ENCODE measurements around the gene CTNNAL1.
A peak's percentile ranks its signal among the peaks of the same experiment; 100 is the strongest.
"Not testable (repeated sequence)": the region's sequence is repeated elsewhere in the genome, so short reads cannot be mapped to it uniquely, and the experiment has no call there.

CTNNAL1 gene

DNA sequence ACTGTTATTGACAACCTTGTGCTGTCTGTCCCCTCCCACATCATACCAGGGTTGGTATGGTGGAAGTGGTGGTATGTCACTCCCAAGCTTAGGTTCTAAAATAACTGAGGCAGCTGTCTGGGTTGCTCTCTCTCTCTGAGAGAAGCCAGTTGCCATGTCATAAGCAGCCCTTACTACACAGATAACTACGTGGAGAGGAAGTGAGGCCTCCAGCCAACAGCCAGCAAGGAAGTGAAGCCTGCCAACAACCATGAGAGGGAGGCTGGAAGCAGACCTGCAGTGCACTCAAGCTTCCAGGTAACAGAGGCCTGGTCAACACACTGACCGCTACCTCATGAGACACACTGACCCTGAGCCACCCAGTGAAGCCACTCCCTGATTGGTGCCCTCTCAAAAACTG is 18.6 kb downstream of the CTNNAL1 start:
- DNase-seq (ENCODE audit: low read depth in 2 of 2), result no peak

DNA sequence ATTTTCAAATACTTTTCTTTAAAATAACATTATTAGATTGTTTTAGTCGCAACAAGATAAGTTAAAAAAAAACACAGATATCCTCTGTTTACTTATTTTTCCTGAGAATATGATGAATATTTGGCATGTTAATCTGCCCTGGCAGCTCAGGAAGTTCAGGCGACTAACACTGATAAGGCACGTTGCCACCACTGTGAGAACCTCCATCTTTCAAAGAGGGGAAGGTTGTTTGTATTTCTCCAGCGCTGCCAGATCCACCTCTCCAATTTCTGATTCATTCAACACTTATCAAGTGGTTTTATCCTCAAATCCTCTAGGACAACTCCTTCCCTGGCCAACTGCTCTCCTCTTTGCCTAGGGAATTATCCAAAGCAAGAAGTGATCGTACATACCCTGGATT is 21.8 kb downstream of the CTNNAL1 start:
- DNase-seq (ENCODE audit: low read depth in 2 of 2), result no peak

DNA sequence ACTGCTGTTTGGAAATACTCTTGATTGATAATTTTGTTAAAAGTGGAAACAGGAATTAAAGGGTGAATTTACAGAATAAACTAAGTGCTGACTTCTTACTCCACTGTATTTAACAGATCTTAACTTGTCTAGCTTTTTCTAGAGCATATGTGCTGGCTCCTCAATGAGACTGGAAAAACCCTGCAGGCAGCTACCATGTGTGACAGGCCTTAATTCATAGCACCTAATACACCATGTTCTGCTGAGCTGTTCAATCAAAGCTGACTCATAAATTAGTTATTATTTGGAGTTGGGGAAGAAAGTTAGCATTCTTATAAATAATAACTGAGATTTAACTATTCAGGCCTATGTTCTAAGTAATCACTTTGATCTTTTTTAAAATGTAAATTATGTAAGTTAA is 29.4 kb downstream of the CTNNAL1 start:
- DNase-seq (ENCODE audit: low read depth in 2 of 2), result no peak

DNA sequence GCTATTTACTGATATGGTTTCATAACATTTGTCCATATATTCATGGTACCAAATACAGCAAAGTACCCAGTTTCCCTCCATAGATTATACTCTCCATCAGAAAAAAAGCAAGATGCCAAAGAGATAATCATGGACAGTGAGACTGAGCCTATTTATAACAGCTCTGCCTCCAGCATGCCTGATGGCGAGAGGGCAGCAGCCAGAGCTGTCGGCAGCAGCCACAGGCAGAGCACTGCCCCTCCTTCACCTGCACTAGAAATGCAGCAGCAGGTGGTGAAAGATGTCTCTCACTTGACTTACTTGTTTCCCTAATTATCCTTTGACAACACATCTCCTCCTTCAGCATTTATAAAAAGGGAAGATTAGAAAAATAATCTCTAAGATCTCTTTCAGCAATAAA is 32.4 kb downstream of the CTNNAL1 start:
- DNase-seq (ENCODE audit: low read depth in 2 of 2), result no peak

DNA sequence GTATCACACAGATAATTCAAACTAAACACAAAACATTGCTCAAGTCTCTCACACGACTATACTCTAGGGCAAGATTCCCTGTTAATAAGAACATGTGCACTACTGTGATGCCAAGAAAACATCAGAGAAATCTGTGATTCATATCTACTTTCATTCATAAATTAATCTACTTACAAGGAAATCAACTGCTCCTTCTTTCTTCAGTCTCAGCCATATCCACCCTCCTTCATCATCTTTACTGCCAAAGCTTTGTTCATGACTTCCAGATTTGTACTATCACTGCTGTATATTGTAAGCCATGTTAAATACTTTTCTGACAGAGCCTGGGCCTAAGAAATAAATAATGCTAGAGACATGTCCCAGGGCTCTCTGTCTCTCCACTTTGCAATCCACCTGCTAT is 35.1 kb downstream of the CTNNAL1 start:
- no peak for DNase-seq (ENCODE audit: low read depth in 2 of 2)

DNA sequence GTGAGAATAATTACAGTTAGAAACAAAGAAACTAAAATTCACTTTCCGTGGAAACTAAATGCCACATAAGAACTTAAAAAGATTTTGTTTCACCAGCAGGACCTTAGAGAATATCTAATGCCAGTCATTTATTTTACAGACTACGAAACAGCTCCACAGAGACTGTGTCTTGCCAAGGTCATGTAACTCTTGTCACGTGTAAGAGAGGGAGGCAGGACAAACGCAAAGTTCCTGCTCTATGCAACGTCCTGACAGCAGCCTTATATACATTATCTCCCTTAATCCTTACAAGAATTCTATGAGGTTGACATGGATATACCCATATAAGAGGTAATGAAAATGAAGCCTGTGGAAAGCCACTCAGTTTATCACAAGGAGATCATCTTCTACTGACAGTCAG is 39.4 kb downstream of the CTNNAL1 start:
- no peak for DNase-seq (ENCODE audit: low read depth in 2 of 2)

DNA sequence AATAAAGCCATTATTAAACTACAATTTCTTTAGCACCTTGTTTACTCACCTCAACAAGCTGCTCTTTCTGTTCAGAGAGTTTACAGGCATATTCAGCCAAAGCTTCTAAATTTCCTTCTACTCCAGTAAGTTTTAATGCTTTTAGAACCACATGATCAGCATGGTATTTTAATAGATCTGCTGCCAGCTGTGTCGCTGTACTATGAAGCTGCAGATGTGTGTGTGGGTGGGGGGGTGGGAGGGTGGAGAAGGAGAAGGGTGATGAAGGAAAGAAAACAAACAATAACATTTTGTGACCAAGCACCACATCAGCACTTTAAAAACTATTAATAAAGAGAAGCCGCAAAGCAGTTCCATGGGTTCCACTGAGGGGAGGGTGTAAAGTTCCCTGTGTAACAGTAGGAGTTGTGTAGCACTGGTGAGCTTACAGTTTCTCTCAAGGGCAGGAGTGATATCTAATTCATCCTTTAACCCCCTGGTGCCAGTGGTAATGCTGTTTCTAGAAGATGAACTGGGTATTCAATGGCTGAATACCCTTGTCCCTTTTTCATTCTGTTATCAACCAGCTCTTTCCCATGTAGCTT is 40.6 kb downstream of the CTNNAL1 start:
- DNase-seq (ENCODE audit: low read depth in 2 of 2), result no peak

DNA sequence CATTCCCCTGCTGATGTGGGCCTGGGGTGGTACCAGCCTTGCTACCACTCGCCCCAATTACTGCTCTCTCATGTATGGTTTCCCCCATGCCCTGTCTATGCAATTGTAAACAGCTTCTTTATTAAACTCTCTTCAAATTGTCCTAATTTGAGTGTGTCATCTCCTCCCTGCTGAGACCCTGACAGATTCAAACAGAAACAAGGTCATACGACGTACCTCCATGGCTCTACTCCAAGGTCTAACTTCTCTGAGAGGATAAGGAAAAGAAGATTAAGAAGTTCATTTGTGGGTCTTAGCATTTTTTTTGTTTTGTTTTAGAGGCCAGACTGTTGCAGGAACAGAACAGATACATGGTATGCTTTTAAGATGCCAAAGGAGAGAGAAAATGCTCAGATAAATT is 41.1 kb downstream of the CTNNAL1 start:
- no peak for DNase-seq (ENCODE audit: low read depth in 2 of 2)

DNA sequence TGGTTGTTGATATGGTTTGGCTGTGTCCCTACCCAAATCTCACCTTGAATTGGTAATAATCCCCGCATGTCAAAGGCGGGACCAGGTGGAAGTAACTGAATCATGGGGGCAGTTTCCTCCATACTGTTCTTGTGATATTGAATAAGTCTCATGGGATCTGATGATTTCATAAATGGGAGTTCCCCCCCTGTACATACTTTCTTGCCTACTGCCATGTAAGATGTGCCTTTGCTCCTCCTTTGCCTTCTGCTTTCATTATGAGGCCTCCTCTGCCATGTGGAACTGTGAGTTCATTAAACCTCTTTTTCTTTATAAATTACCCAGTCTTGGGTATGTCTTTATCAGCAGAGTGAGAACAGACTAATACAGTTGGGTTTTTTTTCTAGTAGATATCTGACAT is 41.9 kb downstream of the CTNNAL1 start:
- DNase-seq (ENCODE audit: low read depth in 2 of 2), result not testable (repeated sequence)

DNA sequence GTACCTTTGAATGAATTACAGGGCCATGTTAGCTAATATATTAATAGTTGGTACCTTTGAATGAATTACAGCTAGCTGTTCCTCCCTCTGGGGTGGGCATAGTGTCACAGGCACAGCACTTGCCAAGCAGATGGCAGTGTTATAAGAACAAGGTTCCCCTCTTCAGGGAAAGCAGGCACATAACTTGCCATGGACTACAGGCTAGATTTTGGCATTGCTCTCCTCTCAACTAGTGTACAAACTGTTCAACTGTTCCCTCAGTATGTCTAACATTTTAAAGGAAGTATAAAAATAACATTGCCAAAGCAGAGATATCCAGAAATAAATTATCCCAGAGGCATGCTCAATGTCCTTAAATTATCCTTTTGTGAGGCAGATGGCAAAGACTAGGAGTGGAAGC is 45.4 kb downstream of the CTNNAL1 start:
- DNase-seq (ENCODE audit: low read depth in 2 of 2), result no peak

DNA sequence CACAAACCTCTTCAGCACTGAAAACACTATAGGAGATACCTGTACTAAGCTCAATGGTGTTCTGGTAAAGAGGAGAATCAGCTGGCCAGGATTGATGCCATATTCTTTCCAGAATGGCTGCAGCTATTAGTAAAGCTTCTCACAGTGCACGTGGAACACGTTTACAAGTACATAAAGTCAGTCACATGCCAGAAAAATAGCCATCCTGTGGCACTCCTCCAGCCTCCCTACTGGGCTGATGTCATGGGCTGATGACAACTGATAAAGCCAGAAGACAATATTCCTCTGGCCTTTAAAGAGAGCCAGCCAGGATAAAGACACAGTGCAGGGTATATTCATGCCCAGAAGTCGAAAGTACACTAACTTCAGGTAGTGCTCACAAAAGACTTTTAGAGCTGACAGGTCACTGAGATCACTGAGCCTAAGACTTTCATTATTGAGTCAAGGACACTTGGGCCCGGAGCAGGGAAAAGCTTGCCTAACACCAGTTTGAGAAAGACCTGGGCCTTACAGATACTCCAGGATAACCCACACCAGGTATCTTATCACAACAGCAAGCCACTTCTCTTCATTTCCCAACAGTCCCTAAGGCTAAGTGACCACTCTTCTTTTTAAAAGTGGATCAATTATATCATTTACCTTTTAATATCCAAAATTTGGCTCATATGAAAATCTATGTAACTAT is 49.7 kb downstream of the CTNNAL1 start:
- DNase-seq (ENCODE audit: low read depth in 2 of 2), result no peak

DNA sequence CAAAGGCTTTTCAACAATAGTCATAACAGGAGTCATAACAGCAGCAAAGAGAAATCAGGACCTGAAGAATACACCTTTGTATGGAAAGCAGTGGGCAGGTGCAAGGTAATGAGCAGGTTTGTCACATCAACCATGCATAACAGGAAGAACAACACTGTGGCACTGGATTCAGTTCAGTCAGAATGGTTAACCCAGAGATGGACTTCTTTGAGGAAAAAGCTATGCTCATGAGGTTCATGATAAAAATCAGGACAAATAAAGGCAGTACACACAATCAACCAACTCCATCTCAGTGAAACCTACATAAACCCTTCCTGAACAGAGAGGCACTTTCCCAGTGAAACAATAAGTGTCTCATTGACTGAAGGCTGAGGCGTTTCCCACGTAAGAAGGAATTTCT is 52.1 kb downstream of the CTNNAL1 start:
- DNase-seq (ENCODE audit: low read depth in 2 of 2), result no peak

DNA sequence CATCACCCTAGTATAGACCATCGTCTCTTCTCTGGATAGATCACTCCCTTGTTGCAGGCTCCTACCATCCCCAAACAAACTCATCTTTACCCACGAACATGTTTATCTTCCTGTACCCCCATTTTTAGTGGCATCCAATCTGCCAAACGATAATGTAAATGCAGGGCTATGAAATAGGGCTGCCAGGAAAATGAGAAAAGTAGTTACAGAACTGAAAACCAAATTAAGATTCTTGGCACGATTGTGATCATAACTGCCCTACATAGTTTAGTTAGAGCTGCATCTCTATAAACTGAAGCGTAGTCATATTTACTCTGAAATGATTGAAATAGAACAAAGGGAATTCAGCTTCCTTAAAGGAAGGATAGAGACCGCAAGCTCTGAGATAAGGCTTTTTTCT is 53.0 kb downstream of the CTNNAL1 start:
- no peak for DNase-seq (ENCODE audit: low read depth in 2 of 2)

DNA sequence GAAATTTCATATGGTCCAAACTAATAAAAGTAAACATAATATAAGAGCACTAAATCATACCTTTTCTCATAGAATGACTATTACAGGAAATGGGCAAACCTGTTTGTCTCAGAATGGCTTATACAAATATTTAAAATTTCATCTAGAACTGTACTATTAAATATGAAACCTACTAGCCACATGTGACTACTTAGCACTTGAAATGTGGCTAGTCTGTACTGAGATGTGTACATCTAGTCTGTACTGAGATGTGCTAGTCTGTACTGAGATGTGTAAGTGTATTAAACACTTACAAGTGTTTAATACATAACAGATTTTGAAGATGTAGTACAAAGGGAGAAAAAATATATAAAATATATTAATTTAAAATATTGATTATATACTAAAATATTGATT is 56.7 kb downstream of the CTNNAL1 start:
- no peak for DNase-seq (ENCODE audit: low read depth in 2 of 2)

DNA sequence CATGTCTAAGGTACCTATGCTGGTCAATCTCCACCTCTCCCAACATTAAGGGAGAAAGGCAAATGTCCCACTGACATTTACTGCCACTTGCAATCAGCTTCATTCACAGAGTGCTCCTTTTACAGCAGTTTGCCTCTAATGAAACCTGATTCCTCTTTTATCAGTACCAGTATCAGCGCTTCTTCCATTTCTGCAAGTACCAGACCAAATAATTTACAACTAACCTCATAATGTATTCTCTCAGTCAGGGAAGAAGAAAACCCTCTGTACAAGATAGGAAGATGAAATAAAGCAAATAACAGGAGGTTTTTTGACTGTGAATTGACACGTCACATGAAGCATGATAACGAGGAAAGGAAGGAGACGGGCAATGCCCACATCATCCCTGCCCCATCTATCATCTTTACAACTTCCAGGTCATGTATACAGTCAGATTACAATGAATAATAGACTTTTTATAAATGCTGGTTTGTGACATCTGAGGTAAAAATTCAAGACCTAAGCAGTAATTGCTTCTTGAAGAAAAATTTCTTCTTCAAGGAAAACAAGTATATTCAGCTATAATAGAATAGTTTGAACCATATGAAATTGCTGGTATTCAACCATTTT is 57.2 kb downstream of the CTNNAL1 start:
- DNase-seq (ENCODE audit: low read depth in 2 of 2), result no peak

DNA sequence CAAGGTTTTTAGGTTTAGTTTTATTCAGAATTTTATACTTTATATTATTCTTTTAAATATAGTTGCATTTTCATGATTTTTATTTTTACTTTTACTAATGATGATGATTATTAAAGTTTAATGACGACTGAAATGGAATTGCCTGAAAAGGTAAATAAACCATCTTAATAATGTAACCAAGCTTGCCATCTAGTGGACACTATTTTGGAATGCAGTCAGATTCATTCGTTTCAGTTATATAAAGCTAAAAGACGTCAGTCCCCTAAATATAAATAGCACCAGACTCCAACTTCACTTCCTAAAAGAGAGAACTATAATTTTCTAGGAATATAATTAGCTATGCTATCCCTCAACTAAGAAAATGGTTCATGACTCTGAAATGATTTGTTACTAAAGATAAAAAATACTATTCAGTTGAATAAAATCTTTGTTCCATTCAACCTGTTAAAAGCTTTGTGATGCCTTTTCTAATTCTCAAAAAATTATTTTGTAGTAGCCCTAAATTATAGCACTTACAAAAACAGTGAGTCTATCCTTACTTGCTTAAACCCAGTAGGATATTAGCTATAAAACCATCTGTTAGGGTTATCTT is 59.2 kb downstream of the CTNNAL1 start:
- DNase-seq (ENCODE audit: low read depth in 2 of 2), result no peak

DNA sequence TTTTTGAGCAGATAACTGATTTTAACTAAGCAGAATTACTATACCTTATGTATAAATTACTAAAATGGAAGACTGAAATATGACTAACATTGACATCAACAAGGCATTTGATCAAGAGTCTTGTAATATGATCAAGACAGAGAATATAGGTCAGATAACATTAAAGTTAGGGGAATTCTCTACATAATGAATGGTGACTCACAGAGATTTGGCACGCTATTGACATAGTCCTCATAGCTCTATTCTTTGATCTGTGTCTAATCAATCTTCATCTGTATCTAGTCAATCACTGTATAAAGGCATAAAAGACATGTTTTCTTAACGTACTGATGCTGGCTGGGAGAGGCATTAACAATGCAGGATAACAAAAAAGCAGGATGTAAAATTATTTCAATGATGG is 61.7 kb downstream of the CTNNAL1 start:
- no peak for DNase-seq (ENCODE audit: low read depth in 2 of 2)

DNA sequence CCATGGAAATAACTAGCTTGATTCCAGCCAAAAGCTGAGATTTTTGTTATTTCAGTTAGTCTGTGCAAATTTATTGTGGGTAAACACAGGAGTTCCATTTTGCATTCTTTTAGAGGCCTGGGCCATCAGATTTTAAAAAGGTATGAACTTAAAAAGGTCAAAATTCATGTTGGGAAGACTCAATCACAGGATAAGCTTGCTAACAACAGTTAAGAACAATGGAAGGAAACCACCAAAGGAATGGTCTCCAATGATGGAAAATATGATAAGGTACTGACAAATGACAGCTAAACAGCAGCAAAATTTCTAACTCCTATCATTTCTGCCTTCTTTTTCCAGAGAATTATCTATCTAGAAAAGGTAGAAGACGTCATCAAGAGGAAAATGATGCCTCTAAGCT is 63.1 kb downstream of the CTNNAL1 start:
- DNase-seq (ENCODE audit: low read depth in 2 of 2), result no peak

DNA sequence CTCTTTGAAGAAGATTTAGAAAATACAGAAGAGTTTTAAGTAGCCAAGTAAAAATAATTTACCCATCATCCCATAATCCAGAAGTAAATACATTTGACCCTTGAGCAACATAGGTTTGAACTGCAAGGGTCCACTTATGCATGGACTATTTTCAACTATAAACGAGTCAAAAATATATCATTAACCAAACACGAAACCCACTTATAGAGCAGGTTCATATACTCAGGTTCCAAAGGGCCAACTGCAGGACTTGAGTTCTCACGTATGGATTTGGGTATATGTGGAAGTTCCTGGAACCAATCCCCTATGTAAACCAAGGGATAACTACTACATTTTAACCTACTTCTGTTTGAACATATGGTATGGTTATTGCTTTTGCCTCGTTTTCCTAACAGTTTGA is 73.3 kb downstream of the CTNNAL1 start:
- no peak for DNase-seq (ENCODE audit: low read depth in 2 of 2)

DNA sequence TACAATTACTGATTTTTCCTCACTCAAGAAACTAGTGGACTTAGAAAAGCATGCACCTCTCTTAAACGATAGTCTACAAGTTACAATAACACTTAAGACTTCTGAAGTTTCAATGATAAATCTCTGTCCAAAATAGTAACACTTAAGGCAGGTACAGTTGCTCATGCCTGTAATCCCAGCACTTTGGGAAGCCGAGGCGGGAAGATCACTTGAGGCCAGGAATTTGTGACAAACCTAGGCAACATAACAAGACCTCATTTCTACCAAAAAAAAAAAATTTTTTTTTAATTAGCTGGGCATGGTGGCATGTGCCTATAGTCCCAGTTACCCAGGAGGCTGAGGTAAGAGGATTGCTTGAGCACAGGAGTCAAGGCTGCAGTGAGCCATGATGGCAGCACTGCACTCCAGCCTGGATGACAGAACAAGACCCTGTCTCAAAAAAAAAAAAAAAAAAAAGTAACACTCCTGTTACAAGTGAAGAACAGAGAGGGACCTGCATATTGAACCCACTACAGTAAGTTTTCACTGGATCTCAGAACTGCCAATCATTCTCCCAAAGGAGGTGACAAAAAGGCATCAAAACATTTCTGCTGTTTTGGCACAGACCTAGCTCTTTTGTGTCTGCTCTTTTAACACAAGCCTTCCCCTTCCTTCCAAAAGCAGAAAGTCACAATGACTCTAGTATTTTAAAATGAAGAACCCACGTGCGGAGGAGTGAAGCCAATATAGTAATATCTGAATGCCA is 75.6 kb downstream of the CTNNAL1 start:
- no peak for DNase-seq (ENCODE audit: low read depth in 2 of 2)

DNA sequence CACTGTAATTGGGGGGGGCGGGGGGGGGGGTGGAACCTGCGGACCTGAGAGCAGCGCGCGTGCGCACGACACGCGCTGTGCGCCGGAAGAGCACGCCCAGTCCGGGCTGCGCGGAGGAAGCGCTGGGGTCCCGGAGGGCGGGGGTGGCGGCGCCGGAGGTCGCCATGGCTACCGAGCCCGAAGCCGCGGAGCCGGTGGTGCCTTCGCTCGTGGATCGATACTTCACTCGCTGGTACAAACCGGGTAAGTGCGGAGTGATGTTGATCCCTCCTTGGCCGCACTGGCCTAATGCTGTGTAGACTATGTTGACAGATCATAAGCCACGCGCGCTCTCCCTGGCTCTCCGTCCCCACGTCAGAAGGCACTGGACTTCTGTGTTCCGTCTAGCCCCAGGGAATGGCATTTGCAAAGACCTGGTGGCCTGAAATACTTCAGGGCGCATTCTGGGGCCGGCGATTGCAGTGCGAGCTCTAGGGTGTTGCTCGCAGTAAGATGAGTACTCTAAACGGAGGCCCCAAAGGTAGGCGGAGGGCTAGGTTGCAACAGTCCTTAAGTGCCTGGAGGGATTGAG is 78.9 kb downstream of the CTNNAL1 start, which contains the start of gene ABITRAM:
Gene ABITRAM, plus strand, starts transcription at position 78 of the 571 bp plus-strand sequence. Its CDS starts 87 bp downstream, at position 165.
- DNase-seq (ENCODE audit: low read depth in 2 of 2), result peak; percentile 61 to 69

DNA sequence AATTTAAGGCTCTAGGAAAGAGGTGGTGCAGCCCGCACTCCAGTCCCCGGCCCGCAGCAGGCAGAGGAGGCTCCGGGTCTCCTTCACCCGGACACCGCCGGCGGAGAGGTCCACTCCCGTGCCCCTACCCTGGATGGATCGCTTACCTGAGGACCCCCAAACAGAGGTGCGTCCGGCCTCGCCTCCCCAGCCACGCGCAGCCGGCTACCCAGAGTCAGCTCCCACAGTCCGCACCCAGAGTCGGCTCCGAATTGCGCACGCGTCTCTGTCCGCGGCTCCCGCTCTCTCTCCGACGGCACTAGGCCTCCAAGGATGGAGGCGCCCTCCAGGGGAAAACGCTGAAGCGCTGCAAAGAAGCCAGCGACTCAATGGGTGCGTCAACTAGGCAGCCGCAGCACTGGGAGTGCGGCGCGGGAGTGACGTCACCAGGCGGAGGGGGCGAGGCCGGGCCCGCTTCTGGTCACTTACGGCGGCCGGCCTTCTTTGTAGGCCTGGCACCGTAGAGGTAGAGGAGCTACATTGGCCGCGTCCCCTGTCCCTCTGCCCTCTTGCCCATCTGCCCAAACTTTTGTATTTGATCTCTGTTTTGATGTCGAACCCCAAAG is 79.5 kb downstream of the CTNNAL1 start, which contains the start of gene ELP1:
Gene ELP1, minus strand, starts transcription at position 407 of the 605 bp plus-strand sequence. CDS start 2,978 bp downstream, outside the sequence.
- peak; percentile 82 to 91 for DNase-seq (ENCODE audit: low read depth in 2 of 2)

All from stimulated activated CD4-positive, alpha-beta T cell treated with anti-CD3 and anti-CD28 coated beads, Interleukin-1b, Interleukin-23, amount 100 ng/mL, for 4 hours (primary cell).